Glutamatergic neuron (in vitro differentiated cells): ENCODE data around the gene CCDC106. TPM values are rescaled to one million over a fixed set of nuclear protein-coding genes. Genes with fewer than 3 reads are reported as not detected.

ENCODE experiments used
- DNase-seq: peaks from one replicate; pipeline ENCODE4 v3.0.0; 2022
- H3K27ac Mint-ChIP-seq: one replicate; pipeline ENCODE4 v1.8.0; 2020; ENCODE audit warnings: mild to moderate bottlenecking, mixed read lengths, inconsistent platforms; ENCODE audit not compliant: unreplicated experiment
- H3K27me3 Mint-ChIP-seq: one replicate; pipeline ENCODE4 v1.8.0; 2020; ENCODE audit warnings: mild to moderate bottlenecking, moderate library complexity, mixed read lengths, inconsistent platforms; ENCODE audit not compliant: unreplicated experiment
- H3K36me3 Mint-ChIP-seq: one replicate; pipeline ENCODE4 v1.8.0; 2020; ENCODE audit warnings: mild to moderate bottlenecking, mixed read lengths, inconsistent platforms; ENCODE audit not compliant: unreplicated experiment
- H3K4me1 Mint-ChIP-seq: one replicate; pipeline ENCODE4 v1.8.0; 2020; ENCODE audit warnings: mild to moderate bottlenecking, low read depth, mixed read lengths, inconsistent platforms; ENCODE audit not compliant: unreplicated experiment
- H3K4me3 Mint-ChIP-seq: one replicate; pipeline ENCODE4 v1.8.0; 2020; ENCODE audit warnings: mild to moderate bottlenecking, mixed read lengths, inconsistent platforms; ENCODE audit not compliant: unreplicated experiment
- H3K9me3 Mint-ChIP-seq: one replicate; pipeline ENCODE4 v1.8.0; 2020; ENCODE audit warnings: mild to moderate bottlenecking, moderate library complexity, mixed read lengths, inconsistent platforms; ENCODE audit not compliant: unreplicated experiment
- CTCF ChIP-seq: fragments of 200-600 bp; sonication (generic); IDR thresholded peaks from one replicate; pipeline ENCODE4 v1.5.0; 2021; ENCODE audit not compliant: partially characterized antibody, unreplicated experiment
- total RNA-seq: library from RNA; stranded (reverse); fragmentation: NEBNext Ultra II Directional; extraction: Animal tissue kit (Norgen Biotek cat#: 25700); gene quantifications from one replicate; pipeline ENCODE4 v1.2.1, GENCODE V29; 2021; ENCODE audit not compliant: unreplicated experiment

Gene CCDC106
- total RNA-seq, 1 donor from 2014 or later, result 32.1 TPM

- Mint-ChIP-seq H3K9me3 (peaks cover 13% of the 10 kb centered on the region), H3K27ac (no peak overlapping the region), H3K4me1 (peaks cover 8% of the 10 kb centered on the region), H3K36me3 (no peaks in the 10 kb centered on the region), H3K27me3 (peaks cover 18% of the 10 kb centered on the region), H3K4me3 (peak overlapping the region; percentile 25)
- no peak for DNase-seq
- TF ChIP-seq CTCF, result no peak
These were observed 2.1 kb downstream of the CCDC106 start for GRCh38 chr19:55650126-55650557.

- Mint-ChIP-seq H3K9me3 (peaks cover 15% of the 10 kb centered on the region), H3K36me3 (no peaks in the 10 kb centered on the region), H3K4me1 (peaks cover 8% of the 10 kb centered on the region), H3K4me3 (no peak overlapping the region), H3K27ac (no peak overlapping the region), H3K27me3 (peaks cover 16% of the 10 kb centered on the region)
- no peak for DNase-seq
- TF ChIP-seq CTCF, result no peak
These were observed 2.7 kb downstream of the CCDC106 start for GRCh38 chr19:55650602-55651230.

GRCh38 chr19:55651236-55651635 lies 3.2 kb downstream of the CCDC106 start:
- H3K4me1 Mint-ChIP-seq, result peaks cover 11% of the 10 kb centered on the region
- no peaks in the 10 kb centered on the region for H3K36me3 Mint-ChIP-seq
- TF ChIP-seq CTCF, result no peak
- peaks cover 17% of the 10 kb centered on the region for H3K27me3 Mint-ChIP-seq
- no peak overlapping the region for H3K4me3 Mint-ChIP-seq
- H3K27ac Mint-ChIP-seq, result no peak overlapping the region
- DNase-seq, result no peak
- H3K9me3 Mint-ChIP-seq, result peaks cover 18% of the 10 kb centered on the region

GRCh38 chr19:55652311-55653128 lies 4.5 kb downstream of the CCDC106 start:
- peaks cover 13% of the 10 kb centered on the region for H3K27me3 Mint-ChIP-seq
- H3K9me3 Mint-ChIP-seq, result peaks cover 16% of the 10 kb centered on the region
- H3K4me1 Mint-ChIP-seq, result peaks cover 13% of the 10 kb centered on the region
- H3K4me3 Mint-ChIP-seq, result peak overlapping the region; percentile 97
- H3K27ac Mint-ChIP-seq, result no peak overlapping the region
- TF ChIP-seq CTCF, result no peak
- peak; percentile 33 for DNase-seq
- H3K36me3 Mint-ChIP-seq, result no peaks in the 10 kb centered on the region
